Hepatocyte (in vitro differentiated cells): Measurements from ENCODE around the gene P3H3.

Source experiments
- CTCF ChIP-seq: fragments of 200-600 bp; sonication (generic); IDR thresholded peaks from 2 replicates; pipeline ENCODE4 v1.5.1; 2016; ENCODE audit warnings: antibody characterized with exemption, mild to moderate bottlenecking; ENCODE audit not compliant: poor library complexity
- EZH2phosphoT487 ChIP-seq: fragments of 200-600 bp; sonication (generic); IDR thresholded peaks from one replicate; pipeline ENCODE4 v1.6.1; 2018; ENCODE audit warnings: antibody characterized with exemption, mild to moderate bottlenecking, low read depth, moderate library complexity; ENCODE audit not compliant: unreplicated experiment, severe bottlenecking

DNA sequence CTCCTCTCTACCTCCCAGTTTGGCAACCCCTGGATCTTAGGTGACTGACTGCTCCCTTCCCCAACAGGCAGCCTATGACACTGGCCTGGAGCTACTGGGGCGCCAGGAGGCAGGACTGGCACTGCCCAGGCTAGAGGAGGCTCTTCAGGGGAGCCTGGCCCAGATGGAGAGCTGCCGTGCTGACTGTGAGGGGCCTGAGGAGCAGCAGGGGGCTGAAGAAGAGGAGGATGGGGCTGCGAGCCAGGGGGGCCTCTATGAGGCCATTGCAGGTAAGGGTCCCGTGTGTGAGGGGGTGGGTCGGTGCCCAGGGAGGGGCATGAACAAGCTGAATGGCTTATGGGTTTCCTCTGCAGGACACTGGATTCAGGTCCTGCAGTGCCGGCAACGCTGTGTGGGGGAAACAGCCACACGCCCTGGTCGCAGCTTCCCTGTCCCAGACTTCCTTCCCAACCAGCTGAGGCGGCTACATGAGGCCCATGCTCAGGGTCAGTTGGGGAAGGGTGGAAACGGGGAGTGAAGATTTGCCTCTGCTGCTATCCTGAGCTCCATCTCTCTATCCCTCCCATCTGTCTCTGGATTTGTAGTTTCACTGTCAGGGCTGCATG is 2.2 kb downstream of the P3H3 start:
- TF ChIP-seq CTCF (no peak), EZH2phosphoT487 (no peak)
